Endothelial cell of umbilical vein (primary cell): Measurements from ENCODE around the gene DCLRE1B. TPM values are rescaled to one million over a fixed set of nuclear protein-coding genes. Genes with fewer than 3 reads are reported as not detected.

ENCODE experiments used
- BruUV-seq: library from RNA; stranded (reverse); fragments of 400-500 nt; replicated peaks from 2 replicates; lab custom pipeline; 2021; lab: Mats Ljungman, UMichigan
- CTCF ChIA-PET: fragments of 300-600, 350-600 bp; sonication (Branson Sonifier 250); formaldehyde crosslinking; loops from one replicate; lab custom pipeline; 2021; ENCODE audit warnings: antibody characterized with exemption, inconsistent platforms; lab: Charles Lee
- POLR2A ChIA-PET: fragments of 300-600, 350-600 bp; sonication (Branson Sonifier 250); formaldehyde crosslinking; loops from one replicate; lab custom pipeline; 2021; ENCODE audit warnings: antibody characterized with exemption, inconsistent platforms; lab: Charles Lee
- DNase-seq: peaks from one replicate; pipeline ENCODE4 v3.0.0-alpha.2; 2011; ENCODE audit warnings: low read depth, low spot score
- FAIRE-seq: peaks from 2 replicates; lab custom pipeline; 2011; peaks lifted over from hg19 to GRCh38; lab: Jason Lieb, UNC
- H2AFZ ChIP-seq: 2 replicates; pipeline ENCODE4 v1.6.0; 2012; ENCODE audit warnings: low read depth, low read length, control low read depth, inconsistent platforms
- H3K27ac ChIP-seq: 2 replicates; pipeline ENCODE4 v1.5.1; 2011; ENCODE audit warnings: low read depth, mild to moderate bottlenecking, control low read depth, low read length, moderate library complexity; ENCODE audit not compliant: insufficient read depth
- H3K27me3 ChIP-seq, 2 experiments: 2 replicates each; pipeline versions ENCODE4 v1.6.0 to v1.6.1; 2011; ENCODE audit warnings: low read length in 2 of 2, mixed read lengths in 1 of 2; ENCODE audit not compliant: control insufficient read depth in 2 of 2, insufficient read depth in 2 of 2
- H3K36me3 ChIP-seq, 2 experiments: 2 replicates in 1 of 2; 3 replicates in 1 of 2; pipeline ENCODE4 v1.5.1; 2011; ENCODE audit warnings: low read length in 2 of 2, mild to moderate bottlenecking in 1 of 2, moderate library complexity in 1 of 2; ENCODE audit not compliant: control insufficient read depth in 2 of 2, insufficient read depth in 2 of 2; ENCODE audit errors: extremely low read depth in 1 of 2
- H3K4me1 ChIP-seq: 3 replicates; pipeline ENCODE4 v1.5.1; 2011; ENCODE audit warnings: mild to moderate bottlenecking, low read length; ENCODE audit not compliant: control insufficient read depth, insufficient read depth; ENCODE audit errors: extremely low read depth
- H3K4me2 ChIP-seq: 2 replicates; pipeline ENCODE4 v1.6.1; 2011; ENCODE audit warnings: low read length, control low read depth, mixed read lengths; ENCODE audit not compliant: insufficient read depth
- H3K4me3 ChIP-seq, 3 experiments: fragments of 200-600 bp in 1 of 3; sonication (generic), shearing (Covaris generic) in 1 of 3; replicated peaks in 1 of 3; 2 replicates each; pipeline ENCODE4 v1.5.1; 2011 to 2016; ENCODE audit warnings: control low read depth in 3 of 3, low read length in 3 of 3, mild to moderate bottlenecking in 2 of 3, inconsistent platforms in 1 of 3, low read depth in 1 of 3, moderate library complexity in 1 of 3; ENCODE audit not compliant: insufficient read depth in 1 of 3
- H3K79me2 ChIP-seq: 2 replicates; pipeline ENCODE4 v1.6.0; 2012; ENCODE audit warnings: low read length, inconsistent platforms; ENCODE audit not compliant: control insufficient read depth, insufficient read depth
- H3K9ac ChIP-seq: replicated peaks from 2 replicates; pipeline ENCODE3; 2011; ENCODE audit warnings: low read length, control low read depth; ENCODE audit not compliant: insufficient read depth; ENCODE audit errors: extremely low read depth
- H3K9me1 ChIP-seq: replicated peaks from 3 replicates; pipeline ENCODE4 v1.6.0; 2011; ENCODE audit warnings: mild to moderate bottlenecking, low read length; ENCODE audit not compliant: control insufficient read depth, insufficient read depth; ENCODE audit errors: extremely low read depth
- H3K9me3 ChIP-seq: replicated peaks from 2 replicates; pipeline ENCODE4 v1.5.1; 2012; ENCODE audit warnings: low read length, inconsistent platforms; ENCODE audit not compliant: control insufficient read depth, insufficient read depth
- H4K20me1 ChIP-seq: replicated peaks from 2 replicates; pipeline ENCODE3; 2011; ENCODE audit warnings: mild to moderate bottlenecking, low read length; ENCODE audit not compliant: control insufficient read depth, insufficient read depth; ENCODE audit errors: extremely low read depth
- CTCF ChIP-seq, 2 donors: IDR thresholded peaks; 1 replicate in 1 of 2; 2 replicates in 1 of 2; pipeline ENCODE4 v1.5.1; 2011; ENCODE audit warnings: low read length in 2 of 2, mild to moderate bottlenecking in 2 of 2, moderate library complexity in 2 of 2, control low read depth in 1 of 2, inconsistent platforms in 1 of 2, low read depth in 1 of 2; ENCODE audit not compliant: insufficient read depth in 1 of 2; ENCODE audit errors: extremely low read depth in 1 of 2
- EZH2 ChIP-seq: IDR thresholded peaks from 2 replicates; pipeline ENCODE4 v1.6.1; 2012; ENCODE audit warnings: borderline replicate concordance, low read depth, mild to moderate bottlenecking, moderate library complexity, low read length, inconsistent platforms; ENCODE audit not compliant: severe bottlenecking
- FOS ChIP-seq: IDR thresholded peaks from 2 replicates; pipeline ENCODE4 v1.6.1; 2011; ENCODE audit warnings: mild to moderate bottlenecking, low read length, moderate library complexity, borderline replicate concordance; ENCODE audit not compliant: insufficient read depth
- GATA2 ChIP-seq: IDR thresholded peaks from 2 replicates; pipeline ENCODE4 v1.7.0; 2011; ENCODE audit warnings: low read depth, mild to moderate bottlenecking, moderate library complexity, mixed read lengths, low read length; ENCODE audit not compliant: insufficient read length, insufficient read depth
- JUN ChIP-seq: IDR thresholded peaks from 2 replicates; pipeline ENCODE4 v1.6.1; 2011; ENCODE audit warnings: borderline replicate concordance, low read depth; ENCODE audit not compliant: insufficient read length, insufficient read depth
- MAX ChIP-seq: IDR thresholded peaks from 2 replicates; pipeline ENCODE4 v1.6.1; 2011; ENCODE audit not compliant: insufficient read depth, insufficient read length
- MYC ChIP-seq: IDR thresholded peaks from one replicate; pipeline ENCODE4 v1.6.1; 2011; ENCODE audit warnings: mild to moderate bottlenecking, low read depth, low read length
- POLR2A ChIP-seq: IDR thresholded peaks from 2 replicates; pipeline ENCODE4 v1.6.1; 2012; ENCODE audit warnings: low read depth, mild to moderate bottlenecking, control low read depth, low read length
- POLR2AphosphoS5 ChIP-seq: IDR thresholded peaks from 2 replicates; pipeline ENCODE4 v1.6.1; 2012; ENCODE audit warnings: low read depth, mild to moderate bottlenecking, control low read depth, low read length, moderate library complexity; ENCODE audit not compliant: insufficient read depth
- dilution Hi-C: fragments of 300-500 bp; cut with MboI; formaldehyde crosslinking; loops from one replicate; pipeline ENCODE4 v1.15.0; 2019; ENCODE audit warnings: low sequenced_read_pairs; ENCODE audit not compliant: extremely low pct_ligation_motif_present
- intact Hi-C: fragments of 100-400 bp; cut with micrococcal nuclease; formaldehyde crosslinking; loops from one replicate; pipeline ENCODE4 v1.10.0; 2022
- polyA plus RNA-seq, 4 experiments: library from polyadenylated mRNA; depleted of rRNA in 3 of 4; stranded (reverse) in 3 of 4; unstranded in 1 of 4; fragments of >200 nt; gene quantifications; 2 replicates each; pipeline versions ENCODE4 v1.2.1 to v1.2.3, GENCODE V29; 2011 to 2012; ENCODE audit warnings: missing spikeins in 1 of 4
- total RNA-seq: library from RNA; stranded (reverse); gene quantifications from 2 replicates; pipeline ENCODE4 v1.2.3, GENCODE V29; 2021

DCLRE1B gene
- total and polyA plus RNA-seq, 2 donors (not counting 3 experiments of a cell fraction or from before 2014, with no cell fraction given) = 5.6 to 10.7 TPM

GRCh38 chr1:113931451-113931851 lies 26.3 kb downstream of the DCLRE1B start:
- H3K9me3 ChIP-seq = no peaks in the 10 kb centered on the region
- dilution Hi-C loops = no loop called here
- BruUV-seq = no TSS peak
- no peaks in the 10 kb centered on the region for H3K9me1 ChIP-seq
- peaks cover 68% of the 10 kb centered on the region for H3K79me2 ChIP-seq
- H3K4me1 ChIP-seq = peaks cover 28% of the 10 kb centered on the region
- H3K4me3 ChIP-seq = peak overlapping the region in 2 of 3 experiments; percentile 10 to 68
- no peaks in the 10 kb centered on the region for H4K20me1 ChIP-seq
- peak overlapping the region; percentile 72 for H3K27ac ChIP-seq
- POLR2A ChIA-PET = no interaction called here
- peak overlapping the region; percentile 89 for H3K9ac ChIP-seq
- peak; percentile 66 for DNase-seq
- CTCF ChIA-PET = interaction anchor here (1.1 to 6.8 kb wide), 13 partner anchors 8 to 351 kb away, joined by 3 to 54 read pairs (median 5); partner anchors contain the start of genes AP4B1, DCLRE1B and RSBN1
- FAIRE-seq = peak; percentile 42
- TF ChIP-seq FOS = peak; percentile 76
- no peak for TF ChIP-seq GATA2
- TF ChIP-seq JUN = peak; percentile 46
- no peak for TF ChIP-seq EZH2
- H2AFZ ChIP-seq = no peak overlapping the region
- no peaks in the 10 kb centered on the region for H3K27me3 ChIP-seq
- intact Hi-C loops = loop anchor here (2.0 kb wide), 1 partner anchor 45 kb away; no protein-coding TSS in a partner anchor
- no peaks in the 10 kb centered on the region for H3K36me3 ChIP-seq
- H3K4me2 ChIP-seq = peak overlapping the region; percentile 50

GRCh38 chr1:113934006-113934405 lies 28.9 kb downstream of the DCLRE1B start:
- Histone ChIP-seq H3K9me3 (no peaks in the 10 kb centered on the region), H3K4me1 (peaks cover 35% of the 10 kb centered on the region), H3K9me1 (no peaks in the 10 kb centered on the region), H4K20me1 (no peaks in the 10 kb centered on the region), H3K4me2 (no peak overlapping the region), H3K9ac (no peak overlapping the region), H3K4me3 (no peak overlapping the region), H2AFZ (no peak overlapping the region), H3K27me3 (no peaks in the 10 kb centered on the region), H3K79me2 (peaks cover 89% of the 10 kb centered on the region), H3K36me3 (no peaks in the 10 kb centered on the region), H3K27ac (no peak overlapping the region)
- CTCF ChIA-PET = interaction anchor here (0.7 to 2.0 kb wide), 5 partner anchors 12 to 43 kb away, joined by 3 to 6 read pairs (median 4); partner anchors contain the start of genes AP4B1 and DCLRE1B
- BruUV-seq = no TSS peak
- intact Hi-C loops = no loop called here
- dilution Hi-C loops = no loop called here
- POLR2A ChIA-PET = no interaction called here
- no peak for DNase-seq
- TF ChIP-seq POLR2AphosphoS5 (no peak), FOS (no peak), MAX (no peak), MYC (no peak), CTCF (IDR thresholded peaks at IDR 0.05; ENCODE audit: extremely low read depth in 1 of 2, insufficient read depth in 1 of 2, low read depth in 1 of 2, low read length in 2 of 2) (no peak), GATA2 (no peak), POLR2A (no peak), JUN (no peak), EZH2 (no peak)
- FAIRE-seq = no peak
